Measurements from ENCODE around the gene YWHAG. TPM values are rescaled to one million over a fixed set of nuclear protein-coding genes. Genes with fewer than 3 reads are reported as not detected.

The YWHAG gene
- total and polyA plus RNA-seq, 12 donors, result 50.5 to 309 (median 98.0) TPM

DNA sequence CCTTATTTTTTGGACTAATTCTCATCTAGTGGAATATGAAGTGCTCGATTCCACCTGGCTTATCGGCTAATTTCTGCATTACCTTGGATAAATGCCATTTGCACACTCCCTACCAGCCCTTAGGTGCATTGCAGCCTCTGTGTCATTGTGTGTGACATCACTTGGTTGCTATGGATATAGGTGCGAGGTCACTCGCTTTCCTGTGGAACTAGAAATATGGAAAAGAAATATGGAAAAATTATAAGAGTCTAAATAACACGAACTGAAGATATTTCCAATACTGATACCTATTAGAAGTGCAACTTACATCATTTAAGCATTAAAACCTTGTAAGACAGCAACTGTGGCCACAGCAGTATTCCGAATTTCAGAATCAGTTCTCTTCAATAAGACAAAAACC is 2.0 kb downstream of the YWHAG start:
- TF ChIP-seq, protein P1, sequence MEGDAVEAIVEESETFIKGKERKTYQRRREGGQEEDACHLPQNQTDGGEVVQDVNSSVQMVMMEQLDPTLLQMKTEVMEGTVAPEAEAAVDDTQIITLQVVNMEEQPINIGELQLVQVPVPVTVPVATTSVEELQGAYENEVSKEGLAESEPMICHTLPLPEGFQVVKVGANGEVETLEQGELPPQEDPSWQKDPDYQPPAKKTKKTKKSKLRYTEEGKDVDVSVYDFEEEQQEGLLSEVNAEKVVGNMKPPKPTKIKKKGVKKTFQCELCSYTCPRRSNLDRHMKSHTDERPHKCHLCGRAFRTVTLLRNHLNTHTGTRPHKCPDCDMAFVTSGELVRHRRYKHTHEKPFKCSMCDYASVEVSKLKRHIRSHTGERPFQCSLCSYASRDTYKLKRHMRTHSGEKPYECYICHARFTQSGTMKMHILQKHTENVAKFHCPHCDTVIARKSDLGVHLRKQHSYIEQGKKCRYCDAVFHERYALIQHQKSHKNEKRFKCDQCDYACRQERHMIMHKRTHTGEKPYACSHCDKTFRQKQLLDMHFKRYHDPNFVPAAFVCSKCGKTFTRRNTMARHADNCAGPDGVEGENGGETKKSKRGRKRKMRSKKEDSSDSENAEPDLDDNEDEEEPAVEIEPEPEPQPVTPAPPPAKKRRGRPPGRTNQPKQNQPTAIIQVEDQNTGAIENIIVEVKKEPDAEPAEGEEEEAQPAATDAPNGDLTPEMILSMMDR (IDR thresholded peaks at IDR 0.05), result peak in 2 of 6 experiments; percentile 9 to 32
- no peak for TF ChIP-seq POLR2A (IDR thresholded peaks at IDR 0.05)
- Histone ChIP-seq H3K9me3 (replicated peaks in 1 of 3) (no peaks in the 10 kb centered on the region), H3K36me3 (replicated peaks in 1 of 2) (no peaks in the 10 kb centered on the region), H3K27me3 (no peaks in the 10 kb centered on the region), H3K27ac (peak overlapping the region in 4 of 5 donors; percentile 45 to 100 (median 95)), H3K4me1 (replicated peaks in 1 of 2) (peaks cover 24 to 67% of the 10 kb centered on the region in 2 donors), H3K4me3 (peak overlapping the region in 1 of 4 donors; percentile 82)
- intact Hi-C loops (cut with DNase I), result no loop called here
- WGBS, 4 donors, result 26 to 45% (median 31%) methylated on average over 6 of the region's 6 CpGs
- peak in 4 of 7 donors; percentile 27 to 59 (median 56) for DNase-seq

- no peaks in the 10 kb centered on the region for H3K9me3 ChIP-seq (replicated peaks in 1 of 3)
- H3K27me3 ChIP-seq, result no peaks in the 10 kb centered on the region
- DNase-seq, result no peak
- H3K4me1 ChIP-seq (replicated peaks in 1 of 2), result peaks cover 28 to 74% of the 10 kb centered on the region in 2 donors
- TF ChIP-seq, protein P1 (IDR thresholded peaks at IDR 0.05), result no peak
- no peak for TF ChIP-seq POLR2A (IDR thresholded peaks at IDR 0.05)
- 72 to 81% (median 76%) methylated on average over 4 of the region's 4 CpGs for WGBS, 4 donors
- H3K36me3 ChIP-seq (replicated peaks in 1 of 2), result no peaks in the 10 kb centered on the region
- no peak overlapping the region for H3K4me3 ChIP-seq
- intact Hi-C loops (cut with DNase I), result no loop called here
- H3K27ac ChIP-seq, result peak overlapping the region in 2 of 5 donors; percentile 20 to 100
Measured at GRCh38 chr7:76356115-76356514, 2.7 kb downstream of the YWHAG start.

GRCh38 chr7:76354981-76355730 is 3.6 kb downstream of the YWHAG start:
- Histone ChIP-seq H3K4me3 (peak overlapping the region in 1 of 4 donors; percentile 8), H3K27ac (peak overlapping the region in 2 of 5 donors; percentile 6 to 100), H3K4me1 (replicated peaks in 1 of 2) (peaks cover 28 to 79% of the 10 kb centered on the region in 2 donors), H3K27me3 (no peaks in the 10 kb centered on the region), H3K9me3 (replicated peaks in 1 of 3) (no peaks in the 10 kb centered on the region), H3K36me3 (replicated peaks in 1 of 2) (peaks cover 0 to 8% of the 10 kb centered on the region in 2 donors)
- no peak for DNase-seq
- no peak for TF ChIP-seq POLR2A (IDR thresholded peaks at IDR 0.05)
- TF ChIP-seq, protein P1 (IDR thresholded peaks at IDR 0.05), result no peak
- 80 to 91% (median 87%) methylated on average over 9 of the region's 9 CpGs for WGBS, 4 donors
- intact Hi-C loops (cut with DNase I), result no loop called here

GRCh38 chr7:76354516-76354915 is 4.3 kb downstream of the YWHAG start:
- WGBS, 4 donors, result 84 to 91% (median 90%) methylated on average over 4 of the region's 4 CpGs
- TF ChIP-seq, protein P1 (IDR thresholded peaks at IDR 0.05), result no peak
- TF ChIP-seq POLR2A (IDR thresholded peaks at IDR 0.05), result no peak

More at GRCh38 chr7:76354516-76354915, 4.3 kb downstream of the YWHAG start:
- no peaks in the 10 kb centered on the region for H3K27me3 ChIP-seq
- no peaks in the 10 kb centered on the region for H3K9me3 ChIP-seq (replicated peaks in 1 of 3)
- H3K4me3 ChIP-seq, result no peak overlapping the region
- DNase-seq, result no peak
- no peak overlapping the region for H3K27ac ChIP-seq
- intact Hi-C loops (cut with DNase I), result no loop called here
- peaks cover 0 to 15% of the 10 kb centered on the region in 2 donors for H3K36me3 ChIP-seq (replicated peaks in 1 of 2)
- H3K4me1 ChIP-seq (replicated peaks in 1 of 2), result peaks cover 28 to 79% of the 10 kb centered on the region in 2 donors
